Measurements from ENCODE around the gene ZSWIM7.
"Not testable (repeated sequence)": the region's sequence is repeated elsewhere in the genome, so short reads cannot be mapped to it uniquely, and the experiment has no call there.

DNA sequence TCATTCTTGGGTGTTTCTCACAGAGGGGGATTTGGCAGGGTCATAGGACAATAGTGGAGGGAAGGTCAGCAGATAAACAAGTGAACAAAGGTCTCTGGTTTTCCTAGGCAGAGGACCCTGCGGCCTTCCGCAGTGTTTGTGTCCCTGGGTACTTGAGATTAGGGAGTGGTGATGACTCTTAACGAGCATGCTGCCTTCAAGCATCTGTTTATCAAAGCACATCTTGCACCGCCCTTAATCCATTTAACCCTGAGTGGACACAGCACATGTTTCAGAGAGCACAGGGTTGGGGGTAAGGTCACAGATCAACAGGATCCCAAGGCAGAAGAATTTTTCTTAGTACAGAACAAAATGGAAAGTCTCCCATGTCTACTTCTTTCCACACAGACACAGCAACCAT is 20.5 kb downstream of the ZSWIM7 start:
- TF ChIP-seq, protein P1, sequence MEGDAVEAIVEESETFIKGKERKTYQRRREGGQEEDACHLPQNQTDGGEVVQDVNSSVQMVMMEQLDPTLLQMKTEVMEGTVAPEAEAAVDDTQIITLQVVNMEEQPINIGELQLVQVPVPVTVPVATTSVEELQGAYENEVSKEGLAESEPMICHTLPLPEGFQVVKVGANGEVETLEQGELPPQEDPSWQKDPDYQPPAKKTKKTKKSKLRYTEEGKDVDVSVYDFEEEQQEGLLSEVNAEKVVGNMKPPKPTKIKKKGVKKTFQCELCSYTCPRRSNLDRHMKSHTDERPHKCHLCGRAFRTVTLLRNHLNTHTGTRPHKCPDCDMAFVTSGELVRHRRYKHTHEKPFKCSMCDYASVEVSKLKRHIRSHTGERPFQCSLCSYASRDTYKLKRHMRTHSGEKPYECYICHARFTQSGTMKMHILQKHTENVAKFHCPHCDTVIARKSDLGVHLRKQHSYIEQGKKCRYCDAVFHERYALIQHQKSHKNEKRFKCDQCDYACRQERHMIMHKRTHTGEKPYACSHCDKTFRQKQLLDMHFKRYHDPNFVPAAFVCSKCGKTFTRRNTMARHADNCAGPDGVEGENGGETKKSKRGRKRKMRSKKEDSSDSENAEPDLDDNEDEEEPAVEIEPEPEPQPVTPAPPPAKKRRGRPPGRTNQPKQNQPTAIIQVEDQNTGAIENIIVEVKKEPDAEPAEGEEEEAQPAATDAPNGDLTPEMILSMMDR (conservative IDR thresholded peaks at IDR 0.05), result not testable (repeated sequence)
- TF ChIP-seq EZH2 (IDR thresholded peaks at IDR 0.05; ENCODE audit: low read depth), result not testable (repeated sequence)
